ENCODE data around the gene UVRAG.

UVRAG gene

GRCh38 chr11:76159303-76159937 is 344.4 kb downstream of the UVRAG start:
- H3K4me3 ChIP-seq, result no peak overlapping the region
- no peak overlapping the region for H3K9ac ChIP-seq
- no peak overlapping the region for H3K4me2 ChIP-seq
- TF ChIP-seq Cebpa-rat (IDR thresholded peaks at IDR 0.05), result no peak
- H3K36me3 ChIP-seq, result no peaks in the 10 kb centered on the region
- no peaks in the 10 kb centered on the region for H3K9me3 ChIP-seq
- H3K4me1 ChIP-seq, result 0 out of 2 replicates have a peak, but pooled peaks cover 6% of the 10 kb centered on the region
- no peak overlapping the region for H3K27ac ChIP-seq
- H3K27me3 ChIP-seq, result no peaks in the 10 kb centered on the region
- no peaks in the 10 kb centered on the region for H4K20me1 ChIP-seq

GRCh38 chr11:76159983-76160661 is 345.1 kb downstream of the UVRAG start:
- H3K4me1 ChIP-seq, result 0 out of 2 replicates have a peak, but pooled peaks cover 6% of the 10 kb centered on the region
- no peak overlapping the region for H3K4me3 ChIP-seq
- no peak overlapping the region for H3K9ac ChIP-seq
- no peak overlapping the region for H3K27ac ChIP-seq
- TF ChIP-seq Cebpa-rat (IDR thresholded peaks at IDR 0.05), result no peak
- H3K27me3 ChIP-seq, result no peaks in the 10 kb centered on the region
- H3K4me2 ChIP-seq, result no peak overlapping the region
- H4K20me1 ChIP-seq, result no peaks in the 10 kb centered on the region
- no peaks in the 10 kb centered on the region for H3K36me3 ChIP-seq
- no peaks in the 10 kb centered on the region for H3K9me3 ChIP-seq

GRCh38 chr11:76160856-76161255 is 345.8 kb downstream of the UVRAG start:
- TF ChIP-seq Cebpa-rat (IDR thresholded peaks at IDR 0.05), result no peak
- no peaks in the 10 kb centered on the region for H4K20me1 ChIP-seq
- H3K36me3 ChIP-seq, result no peaks in the 10 kb centered on the region
- 0 out of 2 replicates have a peak, but pooled peaks cover 6% of the 10 kb centered on the region for H3K4me1 ChIP-seq
- no peak overlapping the region for H3K4me3 ChIP-seq
- no peak overlapping the region for H3K27ac ChIP-seq
- H3K9me3 ChIP-seq, result no peaks in the 10 kb centered on the region
- no peak overlapping the region for H3K4me2 ChIP-seq
- no peak overlapping the region for H3K9ac ChIP-seq
- no peaks in the 10 kb centered on the region for H3K27me3 ChIP-seq

- no peaks in the 10 kb centered on the region for H3K9me3 ChIP-seq
- no peak overlapping the region for H3K4me2 ChIP-seq
- no peaks in the 10 kb centered on the region for H3K36me3 ChIP-seq
- H4K20me1 ChIP-seq, result no peaks in the 10 kb centered on the region
- no peak overlapping the region for H3K9ac ChIP-seq
- no peaks in the 10 kb centered on the region for H3K27me3 ChIP-seq
- 0 out of 2 replicates have a peak, but pooled peaks cover 6% of the 10 kb centered on the region for H3K4me1 ChIP-seq
- H3K27ac ChIP-seq, result no peak overlapping the region
- no peak for TF ChIP-seq Cebpa-rat (IDR thresholded peaks at IDR 0.05)
- H3K4me3 ChIP-seq, result no peak overlapping the region
Observed at GRCh38 chr11:76161261-76161961, 346.4 kb downstream of the UVRAG start.

- H3K36me3 ChIP-seq, result no peaks in the 10 kb centered on the region
- no peak overlapping the region for H3K4me2 ChIP-seq
- H4K20me1 ChIP-seq, result no peaks in the 10 kb centered on the region
- H3K27me3 ChIP-seq, result no peaks in the 10 kb centered on the region
- H3K4me1 ChIP-seq, result peaks cover 14% of the 10 kb centered on the region
- H3K27ac ChIP-seq, result no peak overlapping the region
- no peak overlapping the region for H3K9ac ChIP-seq
- no peak for TF ChIP-seq Cebpa-rat (IDR thresholded peaks at IDR 0.05)
- no peak overlapping the region for H3K4me3 ChIP-seq
- no peaks in the 10 kb centered on the region for H3K9me3 ChIP-seq
Observed at GRCh38 chr11:76162336-76163288, 347.6 kb downstream of the UVRAG start.

GRCh38 chr11:76163289-76163880 is 348.4 kb downstream of the UVRAG start:
- no peak overlapping the region for H3K9ac ChIP-seq
- no peak overlapping the region for H3K4me2 ChIP-seq
- no peaks in the 10 kb centered on the region for H3K9me3 ChIP-seq
- peaks cover 16% of the 10 kb centered on the region for H3K4me1 ChIP-seq
- no peak overlapping the region for H3K27ac ChIP-seq
- TF ChIP-seq Cebpa-rat (IDR thresholded peaks at IDR 0.05), result no peak
- H3K36me3 ChIP-seq, result no peaks in the 10 kb centered on the region
- H4K20me1 ChIP-seq, result no peaks in the 10 kb centered on the region
- H3K4me3 ChIP-seq, result no peak overlapping the region
- H3K27me3 ChIP-seq, result no peaks in the 10 kb centered on the region

- H3K9ac ChIP-seq, result no peak overlapping the region
- no peak overlapping the region for H3K27ac ChIP-seq
- no peak overlapping the region for H3K4me3 ChIP-seq
- no peaks in the 10 kb centered on the region for H4K20me1 ChIP-seq
- no peaks in the 10 kb centered on the region for H3K27me3 ChIP-seq
- H3K9me3 ChIP-seq, result no peaks in the 10 kb centered on the region
- peaks cover 16% of the 10 kb centered on the region for H3K4me1 ChIP-seq
- H3K36me3 ChIP-seq, result no peaks in the 10 kb centered on the region
- H3K4me2 ChIP-seq, result no peak overlapping the region
- TF ChIP-seq Cebpa-rat (IDR thresholded peaks at IDR 0.05), result no peak
Observed at GRCh38 chr11:76164081-76164480, 349.1 kb downstream of the UVRAG start.

GRCh38 chr11:76164861-76165751 is 350.1 kb downstream of the UVRAG start:
- no peak for TF ChIP-seq Cebpa-rat (IDR thresholded peaks at IDR 0.05)
- H3K9ac ChIP-seq, result no peak overlapping the region
- H3K27me3 ChIP-seq, result no peaks in the 10 kb centered on the region
- no peak overlapping the region for H3K4me2 ChIP-seq
- H3K9me3 ChIP-seq, result no peaks in the 10 kb centered on the region
- no peaks in the 10 kb centered on the region for H3K36me3 ChIP-seq
- H4K20me1 ChIP-seq, result no peaks in the 10 kb centered on the region
- H3K4me1 ChIP-seq, result peaks cover 23% of the 10 kb centered on the region
- H3K4me3 ChIP-seq, result no peak overlapping the region
- no peak overlapping the region for H3K27ac ChIP-seq

All from BLaER1 (cell line).